Measurements from ENCODE around the gene DCXR. TPM values are rescaled to one million over a fixed set of nuclear protein-coding genes. Genes with fewer than 3 reads are reported as not detected.

Gene DCXR
- total RNA-seq, 1 donor: 40.6 TPM

GRCh38 chr17:82006468-82007227, 30.8 kb downstream of the DCXR start:
- no peak for TF ChIP-seq CTCF (IDR thresholded peaks at IDR 0.05; ENCODE audit: insufficient read depth, low read depth, low read length)
- peak; percentile 41 for DNase-seq (ENCODE audit: low read depth)

GRCh38 chr17:82005701-82006348, 31.7 kb downstream of the DCXR start:
- no peak overlapping the region for H3K4me3 ChIP-seq (ENCODE audit: low read depth, low read length)
- no peak for DNase-seq (ENCODE audit: low read depth)
- TF ChIP-seq CTCF (IDR thresholded peaks at IDR 0.05; ENCODE audit: insufficient read depth, low read depth, low read length): no peak

More at GRCh38 chr17:82006468-82007227, 30.8 kb downstream of the DCXR start:
- no peak overlapping the region for H3K4me3 ChIP-seq (ENCODE audit: low read depth, low read length)

- H3K4me3 ChIP-seq (ENCODE audit: low read depth, low read length): no peak overlapping the region
- TF ChIP-seq CTCF (IDR thresholded peaks at IDR 0.05; ENCODE audit: insufficient read depth, low read depth, low read length): no peak
- DNase-seq (ENCODE audit: low read depth): no peak
Measured at GRCh38 chr17:82004517-82005455, 32.7 kb downstream of the DCXR start.

GRCh38 chr17:82003411-82004381, 33.8 kb downstream of the DCXR start:
- no peak for TF ChIP-seq CTCF (IDR thresholded peaks at IDR 0.05; ENCODE audit: insufficient read depth, low read depth, low read length)
- peak; percentile 95 for DNase-seq (ENCODE audit: low read depth)
- H3K4me3 ChIP-seq (ENCODE audit: low read depth, low read length): no peak overlapping the region

GRCh38 chr17:82001571-82002056, 35.9 kb downstream of the DCXR start:
- no peak overlapping the region for H3K4me3 ChIP-seq (ENCODE audit: low read depth, low read length)
- DNase-seq (ENCODE audit: low read depth): no peak
- no peak for TF ChIP-seq CTCF (IDR thresholded peaks at IDR 0.05; ENCODE audit: insufficient read depth, low read depth, low read length)

Data from fibroblast of villous mesenchyme (primary cell).